HT-29 (cell line): ENCODE data around the gene PDIA6. TPM values are rescaled to one million over a fixed set of nuclear protein-coding genes. Genes with fewer than 3 reads are reported as not detected.
"Not testable (repeated sequence)": the region's sequence is repeated elsewhere in the genome, so short reads cannot be mapped to it uniquely, and the experiment has no call there.

ENCODE experiments used
- DNase-seq: peaks from one replicate; pipeline ENCODE4 v3.0.0-alpha.2; 2015; ENCODE audit warnings: low spot score
- total RNA-seq: library from RNA; depleted of rRNA; stranded (reverse); fragments of >200 nt; shearing (Covaris generic); gene quantifications from 2 replicates; pipeline ENCODE4 v1.2.3, GENCODE V29; 2014

Gene PDIA6
- total RNA-seq, 1 experiment from 2014 or later: 193 TPM

GRCh38 chr2:10780821-10781220 lies 31.8 kb downstream of the PDIA6 start:
- DNase-seq: not testable (repeated sequence)

- no peak for DNase-seq
Observed at GRCh38 chr2:10780491-10780820, 32.1 kb downstream of the PDIA6 start.

GRCh38 chr2:10779776-10780490 lies 32.7 kb downstream of the PDIA6 start:
- no peak for DNase-seq

GRCh38 chr2:10778724-10779115 lies 33.9 kb downstream of the PDIA6 start:
- DNase-seq: no peak

GRCh38 chr2:10777842-10778723 lies 34.5 kb downstream of the PDIA6 start:
- no peak for DNase-seq

- DNase-seq: peak; percentile 35
Observed at GRCh38 chr2:10777111-10777841, 35.3 kb downstream of the PDIA6 start.

GRCh38 chr2:10776231-10776977 lies 36.2 kb downstream of the PDIA6 start:
- no peak for DNase-seq

- DNase-seq: no peak
Observed at GRCh38 chr2:10775831-10776230, 36.8 kb downstream of the PDIA6 start.

GRCh38 chr2:10775021-10775780 lies 37.4 kb downstream of the PDIA6 start:
- no peak for DNase-seq

- no peak for DNase-seq
Observed at GRCh38 chr2:10774394-10774793, 38.2 kb downstream of the PDIA6 start.

GRCh38 chr2:10773821-10774341 lies 38.7 kb downstream of the PDIA6 start:
- DNase-seq: no peak

- DNase-seq: no peak
Observed at GRCh38 chr2:10772868-10773215, 39.7 kb downstream of the PDIA6 start.

- DNase-seq: no peak
Observed at GRCh38 chr2:10772201-10772867, 40.3 kb downstream of the PDIA6 start.

GRCh38 chr2:10771786-10772185 lies 40.8 kb downstream of the PDIA6 start:
- no peak for DNase-seq

- DNase-seq: no peak
Observed at GRCh38 chr2:10770956-10771750, 41.4 kb downstream of the PDIA6 start.

- no peak for DNase-seq
Observed at GRCh38 chr2:10768063-10768507, 44.5 kb downstream of the PDIA6 start.

GRCh38 chr2:10765914-10766313 lies 46.7 kb downstream of the PDIA6 start:
- DNase-seq: no peak

GRCh38 chr2:10765461-10765860 lies 47.1 kb downstream of the PDIA6 start:
- DNase-seq: peak; percentile 75

- DNase-seq: no peak
Observed at GRCh38 chr2:10764896-10765295, 47.7 kb downstream of the PDIA6 start.
